H1 (cell line): ENCODE results near the gene ASTN1. TPM values are rescaled to one million over a fixed set of nuclear protein-coding genes. Genes with fewer than 3 reads are reported as not detected.

Experiments
- CTCF ChIA-PET: fragments of 300-600 bp; sonication (Branson Sonifier 250); formaldehyde crosslinking; loops from one replicate; lab custom pipeline; 2021; ENCODE audit not compliant: partially characterized antibody; lab: Charles Lee
- POLR2A ChIA-PET: fragments of 300-600 bp; sonication (Branson Sonifier 250); formaldehyde crosslinking; loops from one replicate; lab custom pipeline; 2021; ENCODE audit warnings: inconsistent platforms; ENCODE audit not compliant: partially characterized antibody; lab: Charles Lee
- DNase-seq, 2 experiments: peaks; one replicate each; pipeline versions ENCODE4 v3.0.0 to v3.0.0-alpha.2; 2010 to 2022; ENCODE audit warnings: low spot score in 2 of 2, low read depth in 1 of 2, mixed read lengths in 1 of 2
- FAIRE-seq: peaks from 2 replicates; lab custom pipeline; 2011; peaks lifted over from hg19 to GRCh38; lab: Jason Lieb, UNC
- H2AFZ ChIP-seq: 2 replicates; pipeline ENCODE4 v1.8.1; 2012; ENCODE audit warnings: low read length, inconsistent platforms
- H2AK5ac ChIP-seq: 2 replicates; pipeline ENCODE4 v1.6.1; 2013; ENCODE audit warnings: low read depth, low read length
- H2BK120ac ChIP-seq: replicated peaks from 2 replicates; pipeline ENCODE3; 2013; ENCODE audit warnings: low read depth, low read length, inconsistent platforms
- H2BK12ac ChIP-seq: 2 replicates; pipeline ENCODE4 v1.6.1; 2013; ENCODE audit warnings: low read depth, low read length
- H2BK15ac ChIP-seq: 2 replicates; pipeline ENCODE4 v1.6.1; 2013; ENCODE audit warnings: low read length
- H2BK20ac ChIP-seq: 2 replicates; pipeline ENCODE4 v1.6.1; 2013; ENCODE audit warnings: low read length
- H2BK5ac ChIP-seq: 2 replicates; pipeline ENCODE4 v1.6.1; 2013; ENCODE audit warnings: low read depth, low read length
- H3K14ac ChIP-seq: 2 replicates; pipeline ENCODE4 v1.6.1; 2013; ENCODE audit warnings: inconsistent platforms; ENCODE audit not compliant: insufficient read length
- H3K18ac ChIP-seq: 2 replicates; pipeline ENCODE4 v1.6.1; 2013; ENCODE audit warnings: low read length; ENCODE audit errors: extremely low read depth
- H3K23ac ChIP-seq: 2 replicates; pipeline ENCODE4 v1.6.1; 2013; ENCODE audit warnings: inconsistent platforms; ENCODE audit not compliant: insufficient read length
- H3K23me2 ChIP-seq: 2 replicates; pipeline ENCODE4 v1.6.1; 2013; ENCODE audit warnings: low read depth, low read length
- H3K27ac ChIP-seq: 2 replicates; pipeline ENCODE4 v1.6.1; 2011; ENCODE audit warnings: low read depth, low read length, inconsistent platforms
- H3K27me3 ChIP-seq, 4 experiments: replicated peaks in 1 of 4; 1 replicate in 1 of 4; 2 replicates in 3 of 4; pipeline versions ENCODE4 v1.6.1 to v1.8.1; 2011 to 2013; ENCODE audit warnings: low read length in 3 of 4, mild to moderate bottlenecking in 3 of 4, inconsistent platforms in 2 of 4, mixed read lengths in 2 of 4, moderate library complexity in 1 of 4; ENCODE audit not compliant: control insufficient read depth in 3 of 4, insufficient read depth in 3 of 4; ENCODE audit errors: extremely low read depth in 1 of 4
- H3K36me3 ChIP-seq, 4 experiments: 2 replicates each; pipeline versions ENCODE4 v1.6.1 to v1.8.1; 2011 to 2013; ENCODE audit warnings: mild to moderate bottlenecking in 4 of 4, low read length in 3 of 4, moderate library complexity in 2 of 4, control low read depth in 1 of 4, inconsistent platforms in 1 of 4; ENCODE audit not compliant: insufficient read depth in 4 of 4, control insufficient read depth in 2 of 4
- H3K4ac ChIP-seq: replicated peaks from 2 replicates; pipeline ENCODE3; 2013; ENCODE audit warnings: low read length, low read depth, mixed read lengths, inconsistent platforms; ENCODE audit not compliant: insufficient read length
- H3K4me1 ChIP-seq, 4 experiments: replicated peaks in 1 of 4; 1 replicate in 1 of 4; 2 replicates in 3 of 4; pipeline versions ENCODE4 v1.6.1 to v1.8.1; 2011 to 2013; ENCODE audit warnings: low read length in 3 of 4, inconsistent platforms in 2 of 4, mixed read lengths in 1 of 4; ENCODE audit not compliant: insufficient read depth in 4 of 4, control insufficient read depth in 3 of 4
- H3K4me2 ChIP-seq, 2 experiments: 2 replicates each; pipeline versions ENCODE4 v1.6.1 to v1.8.1; 2011 to 2013; ENCODE audit warnings: low read depth in 2 of 2, low read length in 2 of 2, control low read depth in 1 of 2, inconsistent platforms in 1 of 2, mild to moderate bottlenecking in 1 of 2; ENCODE audit not compliant: insufficient read depth in 1 of 2
- H3K4me3 ChIP-seq, 4 experiments: fragments of 200-600, 300-600 bp in 1 of 4; sonication (generic), shearing (Covaris generic), sonication (Bioruptor Twin) in 1 of 4; 2 replicates each; pipeline versions ENCODE4 v1.5.1 to v1.8.1; 2011 to 2016; ENCODE audit warnings: low read length in 4 of 4, low read depth in 3 of 4, control low read depth in 2 of 4, inconsistent platforms in 2 of 4, mild to moderate bottlenecking in 2 of 4, mixed read lengths in 1 of 4, moderate library complexity in 1 of 4; ENCODE audit not compliant: insufficient read depth in 2 of 4; ENCODE audit errors: extremely low read depth in 1 of 4
- H3K56ac ChIP-seq: replicated peaks from 2 replicates; pipeline ENCODE3; 2013; ENCODE audit warnings: low read depth, mild to moderate bottlenecking, mixed read lengths, low read length, inconsistent platforms; ENCODE audit not compliant: insufficient read length
- H3K79me1 ChIP-seq: 2 replicates; pipeline ENCODE4 v1.6.1; 2013; ENCODE audit warnings: low read depth, low read length, control low read depth
- H3K79me2 ChIP-seq, 2 experiments: 2 replicates each; pipeline versions ENCODE4 v1.6.1 to v1.8.1; 2012 to 2013; ENCODE audit warnings: low read length in 2 of 2, mild to moderate bottlenecking in 2 of 2, inconsistent platforms in 1 of 2; ENCODE audit not compliant: insufficient read depth in 2 of 2, control insufficient read depth in 1 of 2
- H3K9ac ChIP-seq, 4 experiments: replicated peaks in 1 of 4; 1 replicate in 1 of 4; 2 replicates in 3 of 4; pipeline versions ENCODE4 v1.6.1 to v1.8.1; 2011 to 2013; ENCODE audit warnings: low read depth in 3 of 4, low read length in 3 of 4, control low read depth in 2 of 4, mild to moderate bottlenecking in 2 of 4, moderate library complexity in 2 of 4, inconsistent platforms in 1 of 4; ENCODE audit errors: extremely low read depth in 1 of 4
- H3K9me3 ChIP-seq, 2 experiments: 2 replicates each; pipeline versions ENCODE4 v1.6.1 to v1.8.1; 2012 to 2013; ENCODE audit warnings: mild to moderate bottlenecking in 2 of 2, moderate library complexity in 2 of 2, control low read depth in 1 of 2, inconsistent platforms in 1 of 2, low read depth in 1 of 2, low read length in 1 of 2, mixed read lengths in 1 of 2; ENCODE audit not compliant: insufficient read depth in 2 of 2
- H4K20me1 ChIP-seq, 2 experiments: replicated peaks in 1 of 2; 2 replicates each; pipeline versions ENCODE3 to v1.8.1; 2011 to 2013; ENCODE audit warnings: inconsistent platforms in 2 of 2, low read length in 2 of 2, mild to moderate bottlenecking in 1 of 2; ENCODE audit not compliant: insufficient read depth in 2 of 2, control insufficient read depth in 1 of 2
- H4K5ac ChIP-seq: 2 replicates; pipeline ENCODE4 v1.6.1; 2013; ENCODE audit warnings: low read length, low read depth, mixed read lengths, inconsistent platforms; ENCODE audit not compliant: insufficient read length
- H4K8ac ChIP-seq: 2 replicates; pipeline ENCODE4 v1.8.0; 2013; ENCODE audit warnings: mild to moderate bottlenecking, moderate library complexity, low read length, inconsistent platforms; ENCODE audit not compliant: insufficient read depth; ENCODE audit errors: extremely low read depth
- H4K91ac ChIP-seq: replicated peaks from 2 replicates; pipeline ENCODE3; 2013; ENCODE audit warnings: low read length, mixed read lengths, inconsistent platforms; ENCODE audit not compliant: insufficient read length
- BACH1 ChIP-seq: IDR thresholded peaks from 2 replicates; pipeline ENCODE4 v1.6.1; 2012; ENCODE audit warnings: low read length, improper control_type of control experiment
- CHD1 ChIP-seq: IDR thresholded peaks from 2 replicates; pipeline ENCODE4 v1.6.1; 2012; ENCODE audit warnings: low read depth, low read length, improper control_type of control experiment
- KDM1A ChIP-seq: fragments of 200-600, 300-600 bp; sonication (generic); IDR thresholded peaks from 2 replicates; pipeline ENCODE4 v1.7.1; 2016; ENCODE audit warnings: mild to moderate bottlenecking, low read length, borderline replicate concordance
- SP4 ChIP-seq: IDR thresholded peaks from 2 replicates; pipeline ENCODE4 v1.6.1; 2012; ENCODE audit warnings: low read length, inconsistent platforms
- WGBS, 2 experiments: shearing (Covaris generic) in 1 of 2; methylation state at CpG; one replicate each; pipeline versions ENCODE4 v1.1.6 to v1.1.7; 2013 to 2015; ENCODE audit warnings: low lambda C conversion rate in 2 of 2, mixed read lengths in 2 of 2, inconsistent platforms in 1 of 2, low coverage in 1 of 2, missing lambda C conversion rate in 1 of 2; ENCODE audit not compliant: insufficient replicate concordance in 2 of 2, insufficient coverage in 1 of 2, insufficient read length in 1 of 2; ENCODE audit errors: extremely low coverage in 1 of 2, missing lambda C conversion rate in 1 of 2; 5-methylcytosine and 5-hydroxymethylcytosine counted together
- polyA plus RNA-seq, 7 experiments: library from polyadenylated mRNA; depleted of rRNA in 3 of 7; stranded (reverse) in 5 of 7; unstranded in 2 of 7; fragments of >200 nt in 5 of 7; fragments of 200-250 nt in 2 of 7; gene quantifications; 1 replicate in 5 of 7; 2 replicates in 1 of 7; 4 replicates in 1 of 7; pipeline versions ENCODE4 v1.2.1 to v1.2.3, GENCODE V29; 2011 to 2013; ENCODE audit warnings: missing spikeins in 2 of 7, mixed read lengths in 2 of 7
- total RNA-seq: library from RNA; stranded (reverse); fragmentation: NEBNext Ultra II Directional; extraction: Animal tissue kit (Norgen Biotek cat#: 25700); gene quantifications from 2 replicates; pipeline ENCODE4 v1.2.1, GENCODE V29; 2021

The ASTN1 gene
- total and polyA plus RNA-seq, 2 of the 8 experiments (the other 6 are each of a cell fraction or from before 2014, with no cell fraction given) = 2.9 to 4.1 TPM

- Histone ChIP-seq H2AFZ (no peak overlapping the region), H3K18ac (no peak overlapping the region), H3K9ac (no peak overlapping the region), H3K9me3 (no peaks in the 10 kb centered on the region), H3K4ac (no peak overlapping the region), H3K56ac (no peak overlapping the region), H3K27ac (no peak overlapping the region)
- no peak for DNase-seq
- WGBS, 2 experiments = 86% methylated on average over 4 of the region's 4 CpGs; no CpG with 5 or more reads in 1 of the 2 experiments
- no peak for TF ChIP-seq CHD1
- TF ChIP-seq KDM1A = no peak
- TF ChIP-seq BACH1 = no peak
- no peak for TF ChIP-seq SP4
- TF ChIP-seq, all 59 proteins: peak for 0
- Histone ChIP-seq H2BK15ac (no peak overlapping the region), H2BK20ac (no peak overlapping the region), H3K4me1 (no peaks in the 10 kb centered on the region), H2BK12ac (no peak overlapping the region), H3K4me3 (no peak overlapping the region), H4K20me1 (no peaks in the 10 kb centered on the region), H2BK5ac (no peak overlapping the region), H3K14ac (no peak overlapping the region), H3K23ac (no peak overlapping the region), H4K91ac (no peak overlapping the region), H3K36me3 (no peaks in the 10 kb centered on the region), H2BK120ac (no peak overlapping the region), H4K8ac (no peak overlapping the region), H2AK5ac (no peak overlapping the region), H3K79me1 (no peaks in the 10 kb centered on the region), H3K79me2 (no peaks in the 10 kb centered on the region), H3K27me3 (no peaks in the 10 kb centered on the region), H3K4me2 (no peak overlapping the region), H3K23me2 (no peaks in the 10 kb centered on the region), H4K5ac (no peak overlapping the region)
- CTCF ChIA-PET = no interaction called here
- POLR2A ChIA-PET = no interaction called here
- no peak for FAIRE-seq
These were observed 306.0 kb downstream of the ASTN1 start for GRCh38 chr1:176858433-176858916.
